Thyroid gland (tissue), 4 donors: ENCODE data around the gene ACTA2.

Source experiments
- CTCF ChIP-seq, 6 experiments: fragments of 200-600 bp in 3 of 6; fragments of 450-650 bp in 3 of 6; sonication (generic) in 3 of 6; IDR thresholded peaks; one replicate each; pipeline ENCODE4 v1.5.1; 2016 to 2019; ENCODE audit warnings: antibody characterized with exemption in 6 of 6, mild to moderate bottlenecking in 2 of 6, inconsistent platforms in 1 of 6, moderate library complexity in 1 of 6
- POLR2A ChIP-seq, 2 donors: fragments of 450-650 bp; IDR thresholded peaks; one replicate each; pipeline ENCODE4 v1.6.1; 2017; ENCODE audit warnings: antibody characterized with exemption in 2 of 2, mild to moderate bottlenecking in 2 of 2, moderate library complexity in 1 of 2

GRCh38 chr10:89001024-89001728 is 48.6 kb upstream of the ACTA2 start:
- no peak for TF ChIP-seq CTCF (IDR thresholded peaks at IDR 0.05)
- TF ChIP-seq POLR2A (IDR thresholded peaks at IDR 0.05) = no peak
